ENCODE results near the gene RBM17. TPM values are rescaled to one million over a fixed set of nuclear protein-coding genes. Genes with fewer than 3 reads are reported as not detected.
A peak's percentile ranks its signal among the peaks of the same experiment; 100 is the strongest.

Gene RBM17
- total and polyA plus RNA-seq, 10 of the 15 experiments (the other 5 are each of a cell fraction or from before 2014, with no cell fraction given): 28.4 to 181 (median 83.9) TPM

DNA sequence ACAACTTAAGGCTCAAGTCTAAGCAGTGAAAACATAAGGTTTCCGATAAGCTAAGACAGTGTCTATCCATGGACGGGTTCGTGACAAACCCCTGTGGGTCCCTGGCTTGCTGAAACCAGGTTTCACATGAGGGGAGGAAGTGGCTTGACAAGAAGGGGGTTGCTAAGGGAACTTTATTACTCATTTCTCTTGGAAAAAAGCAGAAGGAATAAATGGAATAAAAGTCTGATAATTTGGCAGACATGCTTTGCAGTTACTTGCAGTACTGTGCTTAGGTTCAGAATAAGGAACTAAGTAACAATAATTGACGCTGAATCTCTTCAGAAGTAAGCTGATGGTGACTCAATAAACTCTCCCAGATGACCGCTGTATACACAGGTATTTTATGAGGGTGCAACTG, 34.7 kb downstream of the RBM17 start:
- no peaks in the 10 kb centered on the region for H3K36me3 ChIP-seq (ENCODE audit: control insufficient read depth in 2 of 2, insufficient read depth in 2 of 2, low read length in 1 of 2)
- H3K4me3 ChIP-seq: no peak overlapping the region
- SMC1A ChIA-PET (ENCODE audit: uncharacterized antibody, unreplicated experiment): interaction anchor here (0.6 to 4.3 kb wide), 5 partner anchors 13 to 350 kb away, joined by 3 to 22 read pairs (median 3); no protein-coding TSS in a partner anchor
- no peak overlapping the region for H3K27ac ChIP-seq (ENCODE audit: control insufficient read depth, insufficient read depth)
- no peaks in the 10 kb centered on the region for H3K9me3 ChIP-seq (replicated peaks; ENCODE audit: control insufficient read depth, insufficient read depth, low read length)
- FAIRE-seq (peak; percentile 41), ATAC-seq (peak; percentile 56), DNase-seq (ENCODE audit: low read depth, low spot score) (no peak)
- POLR2A ChIA-PET: interaction anchor here (1.1 to 1.2 kb wide), 2 partner anchors 13 to 19 kb away, joined by 3 read pairs; no protein-coding TSS in a partner anchor
- RAD21 ChIA-PET (ENCODE audit: unreplicated experiment): interaction anchor here (1.1 kb wide), 1 partner anchor 14 kb away, joined by 3 read pairs; no protein-coding TSS in a partner anchor
- intact Hi-C loops (cut with micrococcal nuclease; ENCODE audit: unreplicated experiment) (no loop called here), in situ Hi-C loops (cut with MboI) (no loop called here)
- H3K4me2 ChIP-seq (ENCODE audit: control insufficient read depth, insufficient read depth): no peak overlapping the region
- H3K9ac ChIP-seq (ENCODE audit: control insufficient read depth, insufficient read depth, low read length): no peak overlapping the region
- BruUV-seq (replicated peaks): no TSS peak
- 38% methylated on average over 5 of the region's 5 CpGs for WGBS (ENCODE audit: insufficient coverage, insufficient replicate concordance, low lambda C conversion rate, missing lambda C conversion rate)
- H3K27me3 ChIP-seq (replicated peaks in 1 of 2; ENCODE audit: control insufficient read depth in 2 of 2, insufficient read depth in 2 of 2, low read length in 1 of 2): no peaks in the 10 kb centered on the region
- no peaks in the 10 kb centered on the region for H3K79me2 ChIP-seq (ENCODE audit: control insufficient read depth, insufficient read depth, low read length)
- H2AFZ ChIP-seq (ENCODE audit: control insufficient read depth, low read depth, low read length): no peak overlapping the region
- H4K20me1 ChIP-seq (ENCODE audit: control insufficient read depth, insufficient read depth): no peaks in the 10 kb centered on the region
- CTCF ChIA-PET: interaction anchor here (0.8 to 9.5 kb wide), 4 partner anchors 17 to 79 kb away, joined by 3 to 47 read pairs (median 4); partner anchors contain the start of gene PFKFB3
- H3K4me1 ChIP-seq (ENCODE audit: control insufficient read depth, insufficient read depth, low read length): peaks cover 8% of the 10 kb centered on the region
- TF ChIP-seq, protein P1, sequence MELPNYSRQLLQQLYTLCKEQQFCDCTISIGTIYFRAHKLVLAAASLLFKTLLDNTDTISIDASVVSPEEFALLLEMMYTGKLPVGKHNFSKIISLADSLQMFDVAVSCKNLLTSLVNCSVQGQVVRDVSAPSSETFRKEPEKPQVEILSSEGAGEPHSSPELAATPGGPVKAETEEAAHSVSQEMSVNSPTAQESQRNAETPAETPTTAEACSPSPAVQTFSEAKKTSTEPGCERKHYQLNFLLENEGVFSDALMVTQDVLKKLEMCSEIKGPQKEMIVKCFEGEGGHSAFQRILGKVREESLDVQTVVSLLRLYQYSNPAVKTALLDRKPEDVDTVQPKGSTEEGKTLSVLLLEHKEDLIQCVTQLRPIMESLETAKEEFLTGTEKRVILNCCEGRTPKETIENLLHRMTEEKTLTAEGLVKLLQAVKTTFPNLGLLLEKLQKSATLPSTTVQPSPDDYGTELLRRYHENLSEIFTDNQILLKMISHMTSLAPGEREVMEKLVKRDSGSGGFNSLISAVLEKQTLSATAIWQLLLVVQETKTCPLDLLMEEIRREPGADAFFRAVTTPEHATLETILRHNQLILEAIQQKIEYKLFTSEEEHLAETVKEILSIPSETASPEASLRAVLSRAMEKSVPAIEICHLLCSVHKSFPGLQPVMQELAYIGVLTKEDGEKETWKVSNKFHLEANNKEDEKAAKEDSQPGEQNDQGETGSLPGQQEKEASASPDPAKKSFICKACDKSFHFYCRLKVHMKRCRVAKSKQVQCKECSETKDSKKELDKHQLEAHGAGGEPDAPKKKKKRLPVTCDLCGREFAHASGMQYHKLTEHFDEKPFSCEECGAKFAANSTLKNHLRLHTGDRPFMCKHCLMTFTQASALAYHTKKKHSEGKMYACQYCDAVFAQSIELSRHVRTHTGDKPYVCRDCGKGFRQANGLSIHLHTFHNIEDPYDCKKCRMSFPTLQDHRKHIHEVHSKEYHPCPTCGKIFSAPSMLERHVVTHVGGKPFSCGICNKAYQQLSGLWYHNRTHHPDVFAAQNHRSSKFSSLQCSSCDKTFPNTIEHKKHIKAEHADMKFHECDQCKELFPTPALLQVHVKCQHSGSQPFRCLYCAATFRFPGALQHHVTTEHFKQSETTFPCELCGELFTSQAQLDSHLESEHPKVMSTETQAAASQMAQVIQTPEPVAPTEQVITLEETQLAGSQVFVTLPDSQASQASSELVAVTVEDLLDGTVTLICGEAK (IDR thresholded peaks at IDR 0.05; ENCODE audit: borderline replicate concordance): no peak
- TF ChIP-seq NFIC (IDR thresholded peaks at IDR 0.05; ENCODE audit: low read depth, low read length): peak; percentile 77
- TF ChIP-seq CBFB (IDR thresholded peaks at IDR 0.05; ENCODE audit: low read depth): no peak
- TF ChIP-seq HDGF (IDR thresholded peaks at IDR 0.05): no peak
- TF ChIP-seq BMI1 (IDR thresholded peaks at IDR 0.05; ENCODE audit: borderline replicate concordance): no peak
- TF ChIP-seq FOXM1 (IDR thresholded peaks at IDR 0.05; ENCODE audit: low read depth, low read length): peak; percentile 53; the same call in 1 of the 2 replicates
- TF ChIP-seq BACH1 (IDR thresholded peaks at IDR 0.05; ENCODE audit: borderline replicate concordance): no peak
- TF ChIP-seq, protein P2, sequence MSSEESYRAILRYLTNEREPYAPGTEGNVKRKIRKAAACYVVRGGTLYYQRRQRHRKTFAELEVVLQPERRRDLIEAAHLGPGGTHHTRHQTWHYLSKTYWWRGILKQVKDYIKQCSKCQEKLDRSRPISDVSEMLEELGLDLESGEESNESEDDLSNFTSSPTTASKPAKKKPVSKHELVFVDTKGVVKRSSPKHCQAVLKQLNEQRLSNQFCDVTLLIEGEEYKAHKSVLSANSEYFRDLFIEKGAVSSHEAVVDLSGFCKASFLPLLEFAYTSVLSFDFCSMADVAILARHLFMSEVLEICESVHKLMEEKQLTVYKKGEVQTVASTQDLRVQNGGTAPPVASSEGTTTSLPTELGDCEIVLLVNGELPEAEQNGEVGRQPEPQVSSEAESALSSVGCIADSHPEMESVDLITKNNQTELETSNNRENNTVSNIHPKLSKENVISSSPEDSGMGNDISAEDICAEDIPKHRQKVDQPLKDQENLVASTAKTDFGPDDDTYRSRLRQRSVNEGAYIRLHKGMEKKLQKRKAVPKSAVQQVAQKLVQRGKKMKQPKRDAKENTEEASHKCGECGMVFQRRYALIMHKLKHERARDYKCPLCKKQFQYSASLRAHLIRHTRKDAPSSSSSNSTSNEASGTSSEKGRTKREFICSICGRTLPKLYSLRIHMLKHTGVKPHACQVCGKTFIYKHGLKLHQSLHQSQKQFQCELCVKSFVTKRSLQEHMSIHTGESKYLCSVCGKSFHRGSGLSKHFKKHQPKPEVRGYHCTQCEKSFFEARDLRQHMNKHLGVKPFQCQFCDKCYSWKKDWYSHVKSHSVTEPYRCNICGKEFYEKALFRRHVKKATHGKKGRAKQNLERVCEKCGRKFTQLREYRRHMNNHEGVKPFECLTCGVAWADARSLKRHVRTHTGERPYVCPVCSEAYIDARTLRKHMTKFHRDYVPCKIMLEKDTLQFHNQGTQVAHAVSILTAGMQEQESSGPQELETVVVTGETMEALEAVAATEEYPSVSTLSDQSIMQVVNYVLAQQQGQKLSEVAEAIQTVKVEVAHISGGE (CRISPR knock-in tag; IDR thresholded peaks at IDR 0.05): no peak
- TF ChIP-seq, protein P3, sequence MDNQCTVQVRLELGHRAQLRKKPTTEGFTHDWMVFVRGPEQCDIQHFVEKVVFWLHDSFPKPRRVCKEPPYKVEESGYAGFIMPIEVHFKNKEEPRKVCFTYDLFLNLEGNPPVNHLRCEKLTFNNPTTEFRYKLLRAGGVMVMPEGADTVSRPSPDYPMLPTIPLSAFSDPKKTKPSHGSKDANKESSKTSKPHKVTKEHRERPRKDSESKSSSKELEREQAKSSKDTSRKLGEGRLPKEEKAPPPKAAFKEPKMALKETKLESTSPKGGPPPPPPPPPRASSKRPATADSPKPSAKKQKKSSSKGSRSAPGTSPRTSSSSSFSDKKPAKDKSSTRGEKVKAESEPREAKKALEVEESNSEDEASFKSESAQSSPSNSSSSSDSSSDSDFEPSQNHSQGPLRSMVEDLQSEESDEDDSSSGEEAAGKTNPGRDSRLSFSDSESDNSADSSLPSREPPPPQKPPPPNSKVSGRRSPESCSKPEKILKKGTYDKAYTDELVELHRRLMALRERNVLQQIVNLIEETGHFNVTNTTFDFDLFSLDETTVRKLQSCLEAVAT (IDR thresholded peaks at IDR 0.05): no peak
